Activated CD8-positive, alpha-beta memory T cell treated with anti-CD3 and anti-CD28 coated beads for 4 hours (primary cell): Measurements from ENCODE around the gene NFIB.

ENCODE experiments used
- DNase-seq, 2 donors: peaks; one replicate each; pipeline ENCODE4 v3.0.0-alpha.2; 2020; ENCODE audit warnings: low read depth in 2 of 2

NFIB gene

DNA sequence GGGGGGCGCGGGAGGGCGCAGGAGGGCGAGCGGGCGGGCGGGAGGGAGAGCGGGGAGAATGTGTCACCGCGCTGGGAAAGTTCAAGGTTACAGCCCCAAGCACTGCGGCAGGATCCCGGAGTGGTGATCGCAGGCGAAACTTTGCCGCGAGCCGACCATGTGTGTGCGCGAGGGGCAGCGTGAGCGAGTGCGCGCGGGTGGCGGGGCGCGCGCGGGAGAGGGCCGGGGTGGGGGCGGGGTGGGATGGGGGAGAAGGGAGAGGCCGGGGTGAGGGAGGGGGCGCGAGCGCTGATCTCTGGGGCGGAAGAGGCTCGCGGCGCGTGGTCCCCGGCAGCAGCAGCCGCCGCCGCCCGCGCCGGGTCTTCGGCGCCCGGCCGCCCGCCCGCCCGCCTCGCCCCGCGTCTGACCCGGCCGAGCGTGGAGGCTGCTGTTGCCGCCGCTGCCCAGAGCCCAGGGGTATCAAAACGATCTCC is at the start of gene NFIB:
NFIB (minus strand) TSS at position 191 of the 473 bp plus-strand sequence. CDS start 630 bp downstream, outside the sequence.
- DNase-seq = no peak

DNA sequence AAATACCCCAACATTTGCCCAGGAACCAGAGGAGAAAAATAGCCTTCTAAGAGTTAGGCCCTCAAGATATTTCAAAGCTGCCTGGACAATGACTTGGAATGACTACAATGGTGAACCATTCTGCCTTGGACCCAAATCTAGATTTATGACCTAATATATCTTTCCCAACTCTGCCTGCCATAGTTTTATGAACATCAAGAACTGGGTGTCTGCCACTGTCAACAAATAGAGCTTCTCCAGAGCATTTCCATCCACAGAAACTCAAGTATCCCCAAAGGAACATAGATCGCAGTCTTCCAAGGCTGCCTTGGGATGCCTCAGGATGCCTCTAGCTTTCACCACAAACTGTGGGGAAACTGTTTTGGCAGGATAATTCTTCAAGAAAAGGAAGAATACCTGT is 48.2 kb upstream of the NFIB start:
- no peak for DNase-seq

DNA sequence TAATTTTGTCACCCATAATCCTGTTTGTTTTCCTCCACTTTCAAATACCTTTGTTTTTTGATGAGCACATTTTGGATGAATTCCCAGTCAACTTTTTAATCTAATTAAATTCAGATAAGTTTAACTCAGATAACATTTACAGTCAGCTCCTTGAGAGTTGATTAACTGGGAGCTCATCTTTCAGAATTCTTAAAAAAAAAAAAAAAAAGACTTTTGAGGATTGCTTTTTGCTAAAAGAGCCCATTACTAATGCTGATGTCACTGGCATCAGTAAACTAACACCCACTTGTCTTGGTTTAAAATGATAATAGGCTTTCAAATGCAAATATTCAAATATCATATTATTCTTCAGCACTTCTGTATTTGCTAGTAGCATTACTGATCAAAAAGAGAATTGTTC is 47.1 kb upstream of the NFIB start:
- DNase-seq = no peak

DNA sequence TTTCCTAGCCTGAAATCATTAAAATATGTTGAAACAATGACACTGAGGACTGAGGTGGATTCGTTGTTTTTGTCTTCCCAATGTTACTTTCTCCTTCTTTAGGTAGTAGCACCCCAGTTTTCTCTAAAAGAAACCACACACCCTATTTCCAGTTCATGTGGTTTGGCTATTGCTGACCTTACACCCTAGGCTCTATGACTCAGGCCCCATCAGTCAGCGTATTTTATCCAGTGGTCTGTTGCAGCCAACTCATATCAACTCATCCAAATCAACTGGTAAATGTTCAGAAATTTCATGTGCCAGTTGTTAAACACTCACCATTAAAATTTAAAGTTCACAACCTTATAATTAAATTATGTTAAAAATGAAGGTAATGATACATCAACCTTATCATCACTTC is 44.6 kb upstream of the NFIB start:
- DNase-seq = no peak

DNA sequence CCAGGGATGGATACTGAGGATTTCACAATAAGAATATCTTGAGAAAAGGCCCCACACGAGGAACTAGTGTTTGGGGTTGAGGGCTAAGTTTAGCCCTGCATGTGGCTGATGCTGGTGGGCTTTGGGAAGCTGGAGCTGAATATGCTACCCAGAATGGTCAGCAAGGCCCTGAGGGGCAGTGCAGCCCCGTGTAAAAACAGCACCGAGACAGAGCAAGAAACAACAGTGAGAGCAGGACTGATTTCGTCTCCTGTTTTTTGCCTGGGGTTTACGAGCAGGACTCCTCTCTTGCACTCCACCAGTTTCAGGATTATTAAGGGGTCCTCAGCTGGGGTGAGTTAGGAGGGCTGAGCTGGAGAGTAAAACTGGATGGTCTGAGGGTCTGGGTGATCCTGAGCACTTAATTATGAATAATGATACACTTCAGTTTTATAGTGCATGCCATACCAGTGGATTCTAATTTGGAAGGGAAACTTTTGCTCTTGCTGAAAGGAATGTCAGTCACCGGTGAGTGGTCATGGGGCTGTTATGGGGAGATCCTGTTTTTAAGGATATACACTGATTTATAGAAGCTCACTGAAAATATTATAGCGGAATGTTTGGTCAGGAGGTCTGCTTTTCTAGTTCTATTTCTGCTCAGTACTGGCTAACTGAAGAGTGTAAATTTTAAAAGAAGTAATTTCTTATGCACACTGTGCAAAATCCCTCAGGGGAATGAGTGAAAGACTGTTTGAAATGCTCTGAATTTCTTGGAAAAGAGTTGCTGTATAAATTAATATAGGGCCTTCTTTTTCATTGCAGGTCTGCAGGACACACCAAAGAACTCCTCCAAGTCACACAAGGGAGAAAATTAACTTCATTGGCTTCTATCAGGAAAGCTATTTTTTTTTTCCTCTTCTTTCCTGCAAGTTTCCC is 42.7 kb upstream of the NFIB start:
- DNase-seq = no peak

DNA sequence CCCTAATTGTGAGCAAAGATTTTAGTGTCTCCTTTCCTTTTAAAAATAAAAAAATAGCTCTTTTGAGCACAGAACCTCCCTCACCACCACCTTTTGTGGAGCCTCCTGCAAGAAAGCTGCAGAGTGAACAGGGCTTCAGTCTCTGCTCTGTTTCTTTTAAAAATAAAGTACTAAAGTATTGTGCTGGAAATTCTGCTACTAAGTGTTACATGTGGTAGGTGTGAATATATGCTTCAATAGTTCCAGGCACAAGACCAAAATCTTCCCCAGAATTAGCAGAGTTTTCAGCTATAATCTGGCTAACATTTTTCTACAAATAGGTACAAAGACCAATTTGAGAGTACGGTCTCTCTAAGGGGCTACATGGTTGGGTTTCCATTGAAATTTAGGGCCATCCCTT is 40.3 kb upstream of the NFIB start:
- no peak for DNase-seq

DNA sequence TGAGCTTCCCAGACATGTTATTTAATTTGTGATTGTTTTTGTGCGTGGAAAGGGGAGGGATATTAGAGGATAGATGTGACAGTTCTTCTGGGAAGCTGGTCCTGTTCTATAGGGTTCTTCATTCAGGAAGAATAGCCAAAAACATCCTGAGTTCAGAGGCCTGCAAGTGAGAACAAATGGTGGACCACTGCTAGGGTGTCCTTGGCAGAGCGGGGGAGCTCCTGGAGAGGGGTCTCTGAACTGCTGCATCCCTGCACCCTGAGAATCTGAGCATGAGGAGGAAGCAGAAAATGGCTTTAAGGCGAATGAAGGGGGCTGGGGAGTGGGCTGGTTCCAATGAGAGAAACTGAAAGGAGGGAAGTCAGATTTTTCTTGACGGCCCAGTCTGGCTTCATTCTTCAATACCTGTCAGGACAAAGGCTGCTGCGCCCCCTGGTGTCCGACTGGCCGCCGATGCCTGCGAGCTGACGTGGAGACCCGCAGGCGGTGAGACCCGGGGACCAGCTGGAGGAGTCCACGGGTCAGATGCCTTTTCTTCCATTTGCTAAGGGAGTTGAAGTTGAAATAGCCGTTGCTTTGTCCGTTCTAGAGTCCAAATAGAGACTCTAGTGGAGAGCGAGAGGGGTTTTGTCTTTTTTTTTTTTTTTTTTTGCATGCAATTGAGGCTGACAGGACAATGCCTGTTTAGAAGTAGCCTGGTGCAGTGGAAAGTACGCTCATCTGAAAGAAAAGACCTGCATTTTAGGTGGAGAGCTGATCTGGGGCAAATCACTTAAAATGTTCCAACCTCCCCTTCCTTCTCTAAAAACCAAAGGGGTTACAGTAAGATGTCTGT is 39.5 kb upstream of the NFIB start:
- peak; percentile 6 to 19 for DNase-seq

DNA sequence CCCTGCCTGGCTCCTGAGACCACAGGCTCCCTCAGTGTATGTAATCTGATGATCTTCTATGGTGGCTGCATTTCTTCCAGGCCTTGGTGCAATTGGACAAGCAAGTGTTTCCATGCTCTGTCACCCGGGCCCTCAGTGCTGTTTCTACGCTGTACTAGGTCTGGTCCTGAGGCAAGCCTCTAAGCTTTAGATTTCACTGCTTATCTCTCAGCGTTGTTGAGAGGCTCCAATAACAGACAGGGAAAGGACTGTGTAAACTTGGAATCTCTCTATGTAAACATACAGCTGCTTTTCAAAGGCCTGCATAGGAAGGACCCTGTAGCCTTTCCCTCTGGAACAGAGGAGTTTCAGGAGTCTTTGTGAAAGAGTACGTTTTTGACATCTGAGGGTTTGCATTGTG is 38.6 kb upstream of the NFIB start:
- DNase-seq = no peak

DNA sequence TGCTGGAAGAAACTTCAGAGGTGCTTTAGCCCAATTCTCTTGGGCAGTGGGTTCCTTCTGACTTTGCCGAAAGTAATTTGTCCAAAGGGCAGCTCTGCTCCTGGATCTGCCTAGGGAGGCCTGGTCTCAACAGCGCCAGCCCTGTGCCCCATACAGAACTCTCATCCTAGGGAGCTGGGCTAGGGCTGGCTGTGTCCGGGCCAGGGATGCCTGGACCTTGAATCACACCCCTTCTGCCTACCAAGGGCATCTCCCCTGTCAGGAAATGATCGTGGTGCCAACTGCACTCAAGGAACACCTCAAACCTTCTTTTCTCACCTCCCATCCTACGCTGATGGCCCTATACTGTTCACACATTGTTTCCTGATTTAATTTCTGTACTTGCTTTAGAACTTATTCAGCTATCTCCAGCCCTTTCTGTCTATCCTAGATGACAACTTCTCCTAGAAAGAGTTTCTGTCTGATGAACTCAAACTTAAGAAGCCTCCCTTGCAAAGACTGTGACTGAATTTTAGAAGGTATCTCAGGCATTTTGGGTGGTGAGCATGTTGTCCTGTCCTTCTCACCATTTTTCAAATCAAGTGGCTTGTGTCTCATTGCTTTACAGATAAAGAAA is 37.4 kb upstream of the NFIB start:
- no peak for DNase-seq

DNA sequence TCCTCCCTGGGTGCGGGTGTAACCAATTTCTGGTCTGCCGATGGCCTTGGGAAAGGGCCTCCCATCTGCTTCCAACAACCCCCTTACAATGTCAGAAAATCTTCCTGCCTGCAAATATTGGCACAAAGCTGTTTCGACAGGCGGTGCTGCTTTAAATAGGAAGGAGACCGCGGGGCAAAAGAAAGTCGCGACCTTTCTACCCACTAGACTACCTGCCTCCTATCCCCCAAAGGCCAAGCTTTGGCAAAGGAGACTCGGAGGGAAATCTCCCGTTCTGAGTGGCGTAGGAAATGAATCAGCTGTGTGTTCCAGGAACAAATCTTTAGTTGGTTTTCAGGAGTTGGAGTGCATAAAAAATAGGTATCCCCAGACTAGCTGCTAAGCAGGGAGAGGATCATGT is 36.8 kb upstream of the NFIB start:
- no peak for DNase-seq

DNA sequence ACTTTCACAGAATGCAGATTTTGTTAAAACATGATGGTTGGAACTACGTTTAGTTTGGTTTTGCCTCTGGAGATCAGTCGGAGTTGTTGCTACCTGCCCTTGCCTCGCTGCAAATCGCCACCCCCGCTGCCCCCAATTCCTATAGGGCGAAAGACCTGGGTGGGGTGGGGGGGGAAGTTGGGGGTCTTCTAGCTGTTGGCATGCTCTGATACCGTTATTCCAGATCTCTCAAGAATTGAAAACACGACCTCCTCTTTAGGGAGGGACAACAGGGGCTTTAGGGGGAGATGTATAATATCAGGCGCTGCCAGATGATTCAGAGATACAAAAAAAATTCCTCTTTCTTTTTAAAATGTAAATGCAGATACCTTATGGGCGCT is 36.4 kb upstream of the NFIB start:
- DNase-seq = no peak

DNA sequence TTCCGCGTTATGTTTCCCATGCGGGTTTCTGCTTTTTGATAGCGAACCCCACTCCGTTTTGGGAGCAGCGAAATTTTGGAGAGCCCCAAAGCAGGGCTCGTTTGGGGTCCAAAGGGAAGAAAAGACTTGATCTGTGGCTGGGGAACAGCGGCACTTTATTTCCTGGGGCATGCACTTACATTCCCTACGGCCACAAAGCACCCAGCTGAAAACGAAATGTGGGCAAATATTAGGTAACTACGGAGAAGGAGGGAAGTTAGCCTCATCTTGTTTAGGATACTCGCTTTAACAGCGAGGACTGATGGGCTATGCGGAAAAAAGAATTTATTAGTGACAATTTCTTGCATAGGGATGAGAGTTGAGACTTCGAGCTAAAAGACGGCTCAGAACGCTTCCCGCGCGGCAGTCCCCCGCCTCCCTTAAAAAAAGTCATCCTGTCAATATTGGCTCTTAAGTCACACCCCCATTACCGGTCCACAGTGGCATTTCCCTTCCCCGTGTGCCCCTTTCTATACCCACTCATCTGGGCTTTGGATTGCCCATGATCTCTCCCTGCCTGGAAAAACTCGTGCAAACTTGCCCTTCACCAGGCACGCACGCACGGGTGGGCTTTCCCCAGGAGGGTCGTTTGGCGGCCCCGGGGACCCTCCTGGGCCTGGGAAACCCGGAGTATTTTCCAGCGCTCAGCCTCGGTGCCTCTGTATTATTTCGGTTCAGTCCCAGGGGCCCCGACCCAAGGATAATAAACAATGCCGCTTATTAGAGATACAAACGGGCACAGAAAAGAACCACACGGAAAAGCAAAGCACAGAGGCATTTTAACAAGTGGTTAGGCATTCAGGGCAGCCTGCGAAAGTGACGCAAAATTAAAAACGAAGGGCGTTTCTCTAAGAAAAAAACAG is 35.8 kb upstream of the NFIB start:
- no peak for DNase-seq

DNA sequence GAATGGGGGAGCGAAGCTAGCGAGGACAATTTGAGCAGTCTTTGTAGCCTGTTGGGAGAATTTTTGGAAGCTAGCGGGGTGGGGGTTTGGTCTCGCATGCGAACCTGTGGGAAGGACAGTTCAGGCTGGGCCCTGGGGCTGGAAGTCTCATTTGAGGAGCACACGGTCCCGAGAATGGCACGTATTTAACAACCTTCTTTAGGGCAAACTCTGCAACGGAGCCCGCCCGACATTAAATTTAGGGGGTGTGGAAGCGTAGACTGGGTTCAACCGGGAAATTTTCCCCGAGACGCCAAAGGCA is 35.2 kb upstream of the NFIB start:
- DNase-seq = no peak

DNA sequence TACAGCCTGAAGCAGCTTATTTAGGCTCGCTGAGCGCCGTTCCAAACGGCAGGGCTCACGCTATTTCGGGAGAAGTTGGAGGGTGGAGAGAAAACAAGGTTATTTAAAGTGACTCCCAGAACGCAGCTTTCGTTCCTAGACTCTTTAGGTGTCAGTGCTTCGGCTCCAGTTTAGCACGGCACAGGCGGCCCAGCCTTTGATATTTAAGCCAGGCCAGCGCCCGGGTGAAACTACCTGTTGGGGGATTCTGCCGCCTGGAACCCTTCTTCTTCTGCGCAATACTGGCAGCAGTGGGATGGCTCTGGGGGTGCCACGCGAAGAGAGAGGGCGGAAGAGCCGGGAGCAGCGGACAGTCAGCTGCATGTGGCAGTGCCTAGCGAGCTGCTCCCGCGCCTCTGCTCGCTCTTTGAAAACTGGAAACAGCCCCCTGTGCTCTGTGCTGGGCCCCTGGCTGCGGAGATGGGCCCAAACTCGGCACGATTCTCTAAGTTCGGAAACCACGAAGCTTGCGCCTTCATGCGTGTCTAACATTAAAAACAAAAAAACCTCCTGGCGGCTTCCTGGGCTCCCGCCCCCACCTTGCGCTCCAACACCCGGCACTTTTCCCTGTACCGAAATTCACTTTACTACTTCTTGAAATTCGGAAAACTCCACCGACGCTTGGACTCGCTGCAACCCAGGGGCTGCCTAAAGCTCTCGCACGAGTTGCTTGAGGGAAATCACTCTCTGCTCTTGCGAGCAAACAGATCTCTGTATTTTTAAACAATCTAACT is 34.6 kb upstream of the NFIB start:
- DNase-seq = no peak

DNA sequence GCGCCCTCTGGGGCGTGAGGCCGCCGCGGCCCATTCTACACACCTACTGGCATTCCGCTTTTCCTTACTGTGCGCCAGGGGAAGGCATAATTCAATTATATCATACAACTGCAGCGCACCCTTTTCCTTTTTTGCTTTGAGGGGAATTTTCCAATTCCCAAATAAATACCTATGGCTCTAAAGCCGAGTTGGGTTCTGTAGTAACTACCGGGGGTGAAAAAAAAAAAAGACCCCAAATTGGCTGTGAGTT is 34.1 kb upstream of the NFIB start:
- no peak for DNase-seq

DNA sequence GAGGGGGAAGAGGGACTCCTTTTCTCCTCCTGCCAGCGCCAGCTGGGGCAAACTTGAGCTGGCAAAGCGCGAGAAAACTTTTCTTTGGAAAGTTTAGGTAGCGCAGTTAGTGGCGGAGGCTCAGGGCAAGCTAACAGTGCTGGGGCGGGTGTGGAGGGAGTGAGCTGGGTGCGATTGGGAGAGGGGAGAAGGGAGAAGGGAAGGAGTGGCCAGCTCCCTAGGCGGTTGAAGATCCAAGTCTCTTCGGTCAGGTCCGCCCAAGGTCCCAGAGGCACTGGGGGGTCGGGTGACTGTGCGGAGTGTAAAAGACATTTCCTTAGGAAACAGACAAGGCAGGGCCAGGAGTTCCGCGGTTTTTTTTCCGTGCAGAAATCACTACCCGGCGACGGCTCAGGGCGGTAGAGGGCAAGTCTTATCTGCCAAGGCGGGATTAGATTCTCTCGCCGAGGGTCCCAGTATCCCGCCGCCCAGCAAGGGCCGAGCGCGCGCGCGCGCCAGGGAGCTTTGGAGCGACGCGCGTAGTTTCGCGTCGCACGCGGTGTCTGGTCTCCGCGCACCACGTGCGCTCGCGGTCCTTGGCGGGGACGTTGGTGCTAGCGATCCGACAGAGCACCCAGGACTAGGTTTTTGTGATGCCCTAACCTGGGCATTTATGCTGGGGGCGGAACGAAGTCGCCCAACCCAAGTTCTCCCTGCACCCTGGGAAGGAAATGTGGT is 33.6 kb upstream of the NFIB start:
- no peak for DNase-seq

DNA sequence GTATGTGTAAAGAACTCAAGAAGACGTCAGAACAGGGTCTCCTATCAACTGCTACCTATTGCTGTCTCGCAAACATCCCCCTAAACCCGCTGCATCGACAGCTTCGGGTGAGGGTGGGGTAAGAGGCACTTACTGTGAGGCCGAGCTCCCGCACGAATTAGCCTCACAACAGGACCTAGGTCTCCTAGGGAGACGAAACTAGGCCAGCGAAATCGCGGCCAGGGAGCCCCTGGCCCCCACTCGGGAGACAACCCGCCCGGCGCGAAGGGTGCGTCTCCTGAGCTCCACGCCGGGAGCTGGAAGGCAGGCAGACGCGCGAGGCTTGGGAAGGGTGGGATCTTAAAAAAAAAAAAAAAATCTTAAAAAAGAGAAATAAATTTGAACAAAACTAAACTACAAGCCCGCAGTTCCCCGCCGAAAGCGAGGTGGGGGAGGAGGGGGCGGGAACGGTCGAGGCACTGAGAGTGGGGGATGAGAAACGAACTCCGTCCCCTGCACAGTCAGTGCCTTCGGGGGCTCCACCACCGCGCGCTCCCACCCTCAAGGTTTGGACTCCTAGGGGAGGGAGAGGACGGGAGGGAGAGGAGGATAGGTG is 33.0 kb upstream of the NFIB start:
- no peak for DNase-seq

DNA sequence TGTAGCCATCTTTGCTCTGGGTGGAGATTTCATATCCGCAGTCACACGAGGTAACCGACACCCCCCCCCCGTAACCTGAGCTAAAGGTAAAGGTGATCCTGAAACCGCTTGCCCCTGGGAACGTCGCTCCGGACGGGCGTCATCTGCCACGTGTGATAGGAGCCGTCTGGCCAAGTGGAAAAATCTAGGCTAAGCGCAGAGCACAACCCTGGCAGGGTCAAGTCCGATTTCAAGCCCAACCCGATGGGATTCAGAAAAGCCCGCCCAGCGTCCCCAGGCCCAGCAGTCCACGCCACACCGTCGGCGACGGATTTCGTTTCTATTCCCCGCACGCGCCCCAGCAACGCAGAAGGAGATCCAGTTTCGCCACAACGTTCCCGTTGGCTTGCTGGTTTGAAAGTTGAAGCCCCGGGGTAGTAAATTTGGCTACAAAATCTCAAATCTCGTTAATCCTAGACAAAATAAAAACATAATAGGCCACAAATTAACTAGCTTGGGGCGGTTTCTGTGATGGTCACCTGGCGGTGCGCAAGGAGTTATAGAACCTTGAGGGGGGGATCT is 32.4 kb upstream of the NFIB start:
- DNase-seq = no peak

DNA sequence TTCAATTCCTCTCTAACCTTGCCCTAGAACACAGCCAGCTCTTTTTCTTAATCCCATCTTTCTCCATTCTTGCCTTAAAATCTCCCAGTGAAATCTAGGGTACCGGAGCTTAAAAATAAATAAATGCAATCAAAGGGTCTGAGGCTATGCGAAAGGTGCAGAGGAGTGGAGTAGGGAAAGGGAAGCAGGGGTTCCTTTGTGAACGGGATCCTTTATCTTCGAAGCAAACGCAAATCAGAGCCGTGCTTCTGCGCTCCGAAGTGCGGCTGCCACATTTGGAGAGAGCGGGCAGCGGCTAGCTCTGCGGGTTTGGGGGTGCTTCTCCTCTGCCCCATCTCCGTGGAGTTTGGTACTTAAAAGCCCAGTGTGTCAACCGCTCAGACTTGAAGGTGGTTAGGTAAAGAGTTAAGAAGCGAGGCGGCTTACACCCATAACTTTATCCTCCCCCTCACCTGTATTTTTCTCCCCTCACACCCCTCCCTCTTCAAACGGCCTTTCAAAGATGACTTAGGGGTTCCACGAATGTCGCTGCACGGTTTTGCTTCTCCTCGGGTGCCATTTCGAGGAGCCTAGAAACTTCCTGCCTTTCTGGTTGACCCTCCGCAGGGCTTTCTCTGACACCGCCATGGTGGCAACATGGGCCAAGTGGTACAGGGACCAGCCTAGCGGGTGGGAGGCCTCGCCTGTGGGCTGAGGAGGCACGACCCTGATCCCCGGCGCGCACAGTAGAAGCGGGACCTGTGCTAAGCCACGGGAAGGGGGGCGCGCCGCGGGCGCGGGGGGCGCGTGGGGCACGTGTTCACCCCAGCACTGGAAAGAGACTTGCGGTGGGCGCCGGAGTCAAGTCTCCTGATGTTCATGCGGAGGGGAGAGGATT is 31.7 kb upstream of the NFIB start:
- DNase-seq = no peak
